ENCODE data around the gene BACH2.

DNA sequence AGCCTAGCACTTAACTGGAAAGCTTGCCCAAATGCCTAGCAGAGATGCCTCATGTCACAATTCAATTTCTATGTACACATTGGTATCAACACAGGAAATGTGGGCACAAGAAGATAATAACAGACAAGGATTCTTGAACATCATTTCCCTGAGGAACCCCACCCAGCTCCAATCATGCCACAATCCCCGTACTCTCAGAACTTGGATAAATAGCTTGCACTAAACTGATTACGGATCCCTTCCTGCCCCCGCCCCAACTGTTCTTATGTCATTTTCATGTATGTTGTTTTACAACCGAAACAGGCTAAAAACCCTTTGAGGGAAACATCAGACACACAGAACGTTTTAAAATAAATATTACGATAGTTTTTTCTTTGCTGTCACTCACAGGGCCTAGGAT, 87.1 kb downstream of the BACH2 start:
- TF ChIP-seq CTCF (IDR thresholded peaks at IDR 0.05) (no peak), POLR2AphosphoS5 (IDR thresholded peaks at IDR 0.05) (no peak)
